Measurements from ENCODE around the gene RBM33. TPM values are rescaled to one million over a fixed set of nuclear protein-coding genes. Genes with fewer than 3 reads are reported as not detected.

Gene RBM33
- polyA plus RNA-seq, 1 experiment = 9.5 TPM

DNA sequence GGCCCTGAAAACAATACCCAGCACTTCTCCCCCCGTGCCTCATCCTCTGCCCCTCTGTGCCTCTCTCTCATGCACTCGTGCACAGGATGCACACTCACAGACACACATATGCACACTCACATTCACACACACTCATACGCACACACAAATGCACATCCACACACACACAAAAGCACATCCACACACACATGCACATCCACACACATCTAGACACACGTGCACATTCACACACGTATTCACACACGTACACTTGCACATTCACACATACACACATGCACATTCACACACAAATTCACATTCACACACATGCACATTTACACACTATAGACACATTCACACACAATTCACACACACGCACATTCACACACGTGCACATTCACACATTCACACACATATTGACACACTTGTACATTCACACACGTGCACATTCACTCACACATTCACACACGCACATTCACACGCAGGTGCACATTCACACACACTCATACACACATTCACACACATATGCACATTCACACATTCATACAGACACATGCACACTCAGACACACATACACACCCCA is 148.6 kb downstream of the RBM33 start:
- no peak overlapping the region for H3K27ac ChIP-seq (ENCODE audit: low read depth, low read length)
- H3K27me3 ChIP-seq (ENCODE audit: control insufficient read depth, insufficient read depth, low read length) = peaks cover 6% of the 10 kb centered on the region
- H3K9me3 ChIP-seq (ENCODE audit: control insufficient read depth, insufficient read depth, low read length) = peaks cover 21% of the 10 kb centered on the region; the same call in 1 of the 2 replicates
- no peak for DNase-seq (ENCODE audit: low read depth, low spot score)
- ChIA-PET CTCF (no interaction called here), POLR2A (interaction anchor here (0.8 kb wide), 1 partner anchor 11 kb away, joined by 8 read pairs; no protein-coding TSS in a partner anchor)
- TF ChIP-seq, protein P1, sequence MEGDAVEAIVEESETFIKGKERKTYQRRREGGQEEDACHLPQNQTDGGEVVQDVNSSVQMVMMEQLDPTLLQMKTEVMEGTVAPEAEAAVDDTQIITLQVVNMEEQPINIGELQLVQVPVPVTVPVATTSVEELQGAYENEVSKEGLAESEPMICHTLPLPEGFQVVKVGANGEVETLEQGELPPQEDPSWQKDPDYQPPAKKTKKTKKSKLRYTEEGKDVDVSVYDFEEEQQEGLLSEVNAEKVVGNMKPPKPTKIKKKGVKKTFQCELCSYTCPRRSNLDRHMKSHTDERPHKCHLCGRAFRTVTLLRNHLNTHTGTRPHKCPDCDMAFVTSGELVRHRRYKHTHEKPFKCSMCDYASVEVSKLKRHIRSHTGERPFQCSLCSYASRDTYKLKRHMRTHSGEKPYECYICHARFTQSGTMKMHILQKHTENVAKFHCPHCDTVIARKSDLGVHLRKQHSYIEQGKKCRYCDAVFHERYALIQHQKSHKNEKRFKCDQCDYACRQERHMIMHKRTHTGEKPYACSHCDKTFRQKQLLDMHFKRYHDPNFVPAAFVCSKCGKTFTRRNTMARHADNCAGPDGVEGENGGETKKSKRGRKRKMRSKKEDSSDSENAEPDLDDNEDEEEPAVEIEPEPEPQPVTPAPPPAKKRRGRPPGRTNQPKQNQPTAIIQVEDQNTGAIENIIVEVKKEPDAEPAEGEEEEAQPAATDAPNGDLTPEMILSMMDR (IDR thresholded peaks at IDR 0.05; ENCODE audit: low read depth, low read length) = no peak
- no peak overlapping the region for H3K4me3 ChIP-seq (ENCODE audit: low read depth, low read length)

DNA sequence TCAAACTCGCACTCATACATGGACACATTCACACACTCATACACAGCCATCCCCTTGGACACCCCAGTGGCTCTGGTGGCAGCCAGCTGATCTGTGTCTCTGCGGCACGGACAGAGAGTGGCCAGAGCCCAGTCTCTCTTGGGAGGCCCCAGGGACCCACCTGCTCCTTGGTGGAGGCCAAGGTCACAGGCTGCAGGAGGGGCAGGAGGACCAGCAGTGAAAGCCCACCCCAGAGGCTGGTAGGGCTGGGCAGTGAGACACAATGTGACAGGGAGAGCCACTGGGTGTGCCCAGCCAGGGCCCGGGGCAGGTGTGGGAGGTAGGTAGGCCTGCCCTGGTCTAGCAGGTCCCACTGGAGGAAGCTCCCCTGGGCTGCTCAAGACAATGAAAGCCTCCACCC is 149.3 kb downstream of the RBM33 start:
- TF ChIP-seq, protein P1 (IDR thresholded peaks at IDR 0.05; ENCODE audit: low read depth, low read length) = no peak
- DNase-seq (ENCODE audit: low read depth, low spot score) = no peak
- Histone ChIP-seq H3K9me3 (ENCODE audit: control insufficient read depth, insufficient read depth, low read length) (peaks cover 17% of the 10 kb centered on the region; the same call in 1 of the 2 replicates), H3K27me3 (ENCODE audit: control insufficient read depth, insufficient read depth, low read length) (peaks cover 7% of the 10 kb centered on the region), H3K4me3 (ENCODE audit: low read depth, low read length) (no peak overlapping the region), H3K27ac (ENCODE audit: low read depth, low read length) (no peak overlapping the region)
- ChIA-PET POLR2A (no interaction called here), CTCF (no interaction called here)

DNA sequence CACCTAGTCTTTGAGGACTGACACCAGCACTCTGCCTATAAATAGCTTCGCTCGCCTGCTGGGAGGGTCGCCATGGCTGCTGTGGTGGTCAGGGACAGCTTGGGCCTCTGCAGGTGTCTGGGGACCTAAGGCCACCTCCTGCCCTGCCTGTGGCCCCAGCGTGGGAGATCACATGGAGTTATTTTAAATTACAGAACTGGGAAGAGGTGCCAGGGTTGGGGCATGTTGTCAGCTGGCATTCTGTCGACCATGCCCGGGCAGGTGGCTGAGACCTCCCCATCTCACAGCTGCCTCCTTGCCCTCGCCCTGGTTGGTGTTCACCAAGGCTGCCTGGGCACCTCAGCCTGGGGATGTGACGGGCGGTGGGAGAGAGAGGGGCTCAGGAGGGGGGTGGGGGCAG is 149.7 kb downstream of the RBM33 start:
- no peak overlapping the region for H3K27ac ChIP-seq (ENCODE audit: low read depth, low read length)
- H3K27me3 ChIP-seq (ENCODE audit: control insufficient read depth, insufficient read depth, low read length) = peaks cover 11% of the 10 kb centered on the region
- no peak overlapping the region for H3K4me3 ChIP-seq (ENCODE audit: low read depth, low read length)
- DNase-seq (ENCODE audit: low read depth, low spot score) = no peak
- ChIA-PET POLR2A (no interaction called here), CTCF (no interaction called here)
- TF ChIP-seq, protein P1 (IDR thresholded peaks at IDR 0.05; ENCODE audit: low read depth, low read length) = no peak
- peaks cover 12% of the 10 kb centered on the region; the same call in 1 of the 2 replicates for H3K9me3 ChIP-seq (ENCODE audit: control insufficient read depth, insufficient read depth, low read length)

DNA sequence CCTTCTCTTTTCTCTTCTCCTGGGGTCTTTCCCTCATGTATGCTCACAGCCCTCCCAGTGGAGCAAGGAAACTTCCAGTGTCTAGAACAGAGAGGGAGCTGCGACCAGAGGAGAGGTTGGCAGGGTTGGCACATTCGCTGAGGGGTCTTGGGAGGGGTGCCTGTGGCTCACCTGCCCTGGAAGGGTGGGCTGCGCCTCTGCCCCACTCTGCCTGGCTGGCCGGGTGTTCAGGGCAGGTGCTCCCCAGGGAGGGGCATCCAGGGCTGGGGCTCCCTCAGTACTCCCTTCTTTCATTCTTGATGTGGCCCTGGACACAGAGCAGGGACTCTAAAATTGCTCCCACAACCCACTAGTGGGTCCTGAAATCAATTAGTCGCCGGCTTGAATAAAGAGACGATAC is 150.9 kb downstream of the RBM33 start:
- Histone ChIP-seq H3K4me3 (ENCODE audit: low read depth, low read length) (no peak overlapping the region), H3K27ac (ENCODE audit: low read depth, low read length) (no peak overlapping the region), H3K9me3 (ENCODE audit: control insufficient read depth, insufficient read depth, low read length) (peaks cover 5% of the 10 kb centered on the region; the same call in 1 of the 2 replicates), H3K27me3 (ENCODE audit: control insufficient read depth, insufficient read depth, low read length) (peaks cover 13% of the 10 kb centered on the region)
- POLR2A ChIA-PET = no interaction called here
- TF ChIP-seq, protein P1 (IDR thresholded peaks at IDR 0.05; ENCODE audit: low read depth, low read length) = no peak
- DNase-seq (ENCODE audit: low read depth, low spot score) = no peak
- CTCF ChIA-PET = interaction anchor here (0.7 to 4.6 kb wide), 2 partner anchors 256 to 1021 kb away, joined by 3 to 39 read pairs; no protein-coding TSS in a partner anchor

DNA sequence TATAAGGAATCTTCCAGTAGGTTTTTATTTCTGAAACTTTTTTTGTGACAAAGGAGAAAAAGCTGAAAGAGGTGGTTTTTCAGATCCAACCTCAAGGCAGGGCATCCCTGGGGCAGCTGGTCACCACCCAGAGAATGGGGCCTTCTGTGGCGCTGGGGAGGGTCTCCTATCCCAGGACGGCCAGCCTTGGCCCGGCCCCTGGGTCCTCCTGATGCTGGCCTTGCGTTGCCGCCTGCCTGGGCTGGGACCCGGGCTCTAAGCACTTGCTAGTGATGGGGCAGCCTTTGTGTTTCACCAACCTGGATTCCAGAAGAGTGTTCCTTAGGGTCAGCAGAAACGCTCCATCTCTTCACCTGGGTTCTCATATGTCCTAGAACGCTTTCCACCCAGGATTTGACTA is 151.5 kb downstream of the RBM33 start:
- H3K9me3 ChIP-seq (ENCODE audit: control insufficient read depth, insufficient read depth, low read length) = peaks cover 5% of the 10 kb centered on the region; the same call in 1 of the 2 replicates
- ChIA-PET CTCF (interaction anchor here (0.8 to 4.6 kb wide), 5 partner anchors 25 to 1032 kb away, joined by 3 to 39 read pairs (median 7); no protein-coding TSS in a partner anchor), POLR2A (no interaction called here)
- no peak overlapping the region for H3K27ac ChIP-seq (ENCODE audit: low read depth, low read length)
- no peak overlapping the region for H3K4me3 ChIP-seq (ENCODE audit: low read depth, low read length)
- peaks cover 18% of the 10 kb centered on the region for H3K27me3 ChIP-seq (ENCODE audit: control insufficient read depth, insufficient read depth, low read length)
- DNase-seq (ENCODE audit: low read depth, low spot score) = no peak
- TF ChIP-seq, protein P1 (IDR thresholded peaks at IDR 0.05; ENCODE audit: low read depth, low read length) = no peak

Data from AG04450 (cell line).